Neuronal stem cell (in vitro differentiated cells): ENCODE measurements around the gene KISS1.

Experiments used
- DNase-seq: peaks from one replicate; pipeline ENCODE4 v3.0.0-alpha.2; 2013; ENCODE audit warnings: low spot score
- H2AFZ ChIP-seq: one replicate; pipeline ENCODE4 v1.6.1; 2013; ENCODE audit warnings: mild to moderate bottlenecking, low read length, inconsistent platforms
- H2AK5ac ChIP-seq: 2 replicates; pipeline ENCODE4 v1.6.1; 2013; ENCODE audit warnings: low read depth, mild to moderate bottlenecking, inconsistent platforms, low read length, moderate library complexity, mixed read lengths
- H2BK120ac ChIP-seq: 2 replicates; pipeline ENCODE4 v1.6.1; 2013; ENCODE audit warnings: low read depth, mild to moderate bottlenecking, inconsistent platforms, low read length, moderate library complexity, mixed read lengths
- H2BK12ac ChIP-seq: one replicate; pipeline ENCODE4 v1.6.1; 2013; ENCODE audit warnings: low read length, inconsistent platforms
- H2BK15ac ChIP-seq: 2 replicates; pipeline ENCODE4 v1.6.1; 2013; ENCODE audit warnings: mild to moderate bottlenecking, low read length, inconsistent platforms, mixed read lengths
- H2BK5ac ChIP-seq: one replicate; pipeline ENCODE4 v1.6.1; 2013; ENCODE audit warnings: inconsistent platforms, mild to moderate bottlenecking, low read length, moderate library complexity
- H3K14ac ChIP-seq: one replicate; pipeline ENCODE4 v1.6.1; 2013; ENCODE audit warnings: low read length, inconsistent platforms
- H3K18ac ChIP-seq: 2 replicates; pipeline ENCODE4 v1.6.1; 2013; ENCODE audit warnings: low read length, inconsistent platforms
- H3K23ac ChIP-seq: 2 replicates; pipeline ENCODE4 v1.6.1; 2013; ENCODE audit warnings: low read depth, mild to moderate bottlenecking, mixed read lengths, low read length, inconsistent platforms; ENCODE audit not compliant: poor library complexity
- H3K27ac ChIP-seq: replicated peaks from 3 replicates; pipeline ENCODE4 v1.5.1; 2013; ENCODE audit warnings: low read length, inconsistent platforms
- H3K27me3 ChIP-seq, 3 experiments: 2 replicates each; pipeline ENCODE4 v1.6.1; 2013; ENCODE audit warnings: low read length in 3 of 3, mild to moderate bottlenecking in 2 of 3, inconsistent platforms in 1 of 3, low read depth in 1 of 3, mixed read lengths in 1 of 3, moderate library complexity in 1 of 3; ENCODE audit not compliant: control insufficient read depth in 3 of 3, insufficient read depth in 3 of 3
- H3K36me3 ChIP-seq, 2 donors: replicated peaks in 1 of 2; 2 replicates each; pipeline ENCODE4 v1.6.1; 2013; ENCODE audit warnings: low read length in 2 of 2; ENCODE audit not compliant: control insufficient read depth in 2 of 2, insufficient read depth in 2 of 2
- H3K4ac ChIP-seq: 2 replicates; pipeline ENCODE4 v1.6.1; 2013; ENCODE audit warnings: inconsistent platforms, mild to moderate bottlenecking, low read length, moderate library complexity
- H3K4me1 ChIP-seq, 2 donors: 1 replicate in 1 of 2; 2 replicates in 1 of 2; pipeline ENCODE4 v1.6.1; 2013; ENCODE audit warnings: low read length in 2 of 2, low read depth in 1 of 2; ENCODE audit not compliant: control insufficient read depth in 2 of 2, insufficient read depth in 1 of 2
- H3K4me2 ChIP-seq: one replicate; pipeline ENCODE4 v1.6.1; 2013; ENCODE audit warnings: mild to moderate bottlenecking, low read length, inconsistent platforms; ENCODE audit not compliant: insufficient read depth, poor library complexity, severe bottlenecking
- H3K4me3 ChIP-seq, 2 donors: 2 replicates each; pipeline ENCODE4 v1.5.1; 2013; ENCODE audit warnings: low read length in 2 of 2, mild to moderate bottlenecking in 2 of 2, inconsistent platforms in 1 of 2, moderate library complexity in 1 of 2
- H3K79me1 ChIP-seq: one replicate; pipeline ENCODE4 v1.6.1; 2013; ENCODE audit warnings: low read depth, mild to moderate bottlenecking, inconsistent platforms, low read length, moderate library complexity
- H3K9ac ChIP-seq: one replicate; pipeline ENCODE4 v1.6.1; 2013; ENCODE audit warnings: mild to moderate bottlenecking, low read depth, low read length, inconsistent platforms; ENCODE audit not compliant: poor library complexity
- H3K9me3 ChIP-seq, 2 donors: replicated peaks in 1 of 2; 2 replicates each; pipeline versions ENCODE3 to v1.6.1; 2013; ENCODE audit warnings: low read length in 2 of 2, mild to moderate bottlenecking in 2 of 2, inconsistent platforms in 1 of 2, low read depth in 1 of 2, mixed read lengths in 1 of 2, moderate library complexity in 1 of 2; ENCODE audit not compliant: control insufficient read depth in 2 of 2, insufficient read depth in 1 of 2
- H4K8ac ChIP-seq: one replicate; pipeline ENCODE4 v1.6.1; 2013; ENCODE audit warnings: low read depth, mild to moderate bottlenecking, inconsistent platforms, low read length, moderate library complexity
- H4K91ac ChIP-seq: one replicate; pipeline ENCODE4 v1.6.1; 2013; ENCODE audit warnings: low read length, low read depth, mild to moderate bottlenecking, inconsistent platforms; ENCODE audit not compliant: poor library complexity
- WGBS, 2 donors: extraction: QIAGEN DNeasy Blood & Tissue Kit; methylation state at CpG; one replicate each; pipeline ENCODE4 v1.1.7; 2013; ENCODE audit warnings: missing lambda C conversion rate in 2 of 2, mixed read lengths in 1 of 2; ENCODE audit not compliant: insufficient read length in 2 of 2, insufficient replicate concordance in 1 of 2; ENCODE audit errors: extremely low coverage in 2 of 2; 5-methylcytosine and 5-hydroxymethylcytosine counted together

The KISS1 gene

DNA sequence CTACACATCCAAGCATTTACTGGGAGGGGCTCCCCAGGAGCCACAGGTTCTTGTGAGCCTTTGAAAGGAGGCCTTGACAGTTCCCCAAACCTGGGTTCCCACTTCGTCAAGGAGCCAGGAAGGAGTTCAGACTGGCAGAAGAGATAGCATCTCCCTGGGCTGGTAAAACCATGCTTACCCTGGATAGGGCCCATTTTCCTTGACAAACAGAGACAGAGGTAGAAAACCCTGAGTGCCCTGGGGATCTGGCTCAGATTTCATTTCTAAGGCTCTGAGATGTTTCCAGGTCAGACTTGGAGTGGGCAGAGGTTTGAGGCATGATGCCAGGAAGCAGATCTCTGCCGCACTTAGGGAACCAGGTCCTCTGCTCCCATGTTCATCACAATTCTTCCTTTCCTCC lies 47.2 kb downstream of the KISS1 start:
- Histone ChIP-seq H3K14ac (no peak overlapping the region), H2AK5ac (peak overlapping the region; percentile 47), H2BK5ac (no peak overlapping the region)

DNA sequence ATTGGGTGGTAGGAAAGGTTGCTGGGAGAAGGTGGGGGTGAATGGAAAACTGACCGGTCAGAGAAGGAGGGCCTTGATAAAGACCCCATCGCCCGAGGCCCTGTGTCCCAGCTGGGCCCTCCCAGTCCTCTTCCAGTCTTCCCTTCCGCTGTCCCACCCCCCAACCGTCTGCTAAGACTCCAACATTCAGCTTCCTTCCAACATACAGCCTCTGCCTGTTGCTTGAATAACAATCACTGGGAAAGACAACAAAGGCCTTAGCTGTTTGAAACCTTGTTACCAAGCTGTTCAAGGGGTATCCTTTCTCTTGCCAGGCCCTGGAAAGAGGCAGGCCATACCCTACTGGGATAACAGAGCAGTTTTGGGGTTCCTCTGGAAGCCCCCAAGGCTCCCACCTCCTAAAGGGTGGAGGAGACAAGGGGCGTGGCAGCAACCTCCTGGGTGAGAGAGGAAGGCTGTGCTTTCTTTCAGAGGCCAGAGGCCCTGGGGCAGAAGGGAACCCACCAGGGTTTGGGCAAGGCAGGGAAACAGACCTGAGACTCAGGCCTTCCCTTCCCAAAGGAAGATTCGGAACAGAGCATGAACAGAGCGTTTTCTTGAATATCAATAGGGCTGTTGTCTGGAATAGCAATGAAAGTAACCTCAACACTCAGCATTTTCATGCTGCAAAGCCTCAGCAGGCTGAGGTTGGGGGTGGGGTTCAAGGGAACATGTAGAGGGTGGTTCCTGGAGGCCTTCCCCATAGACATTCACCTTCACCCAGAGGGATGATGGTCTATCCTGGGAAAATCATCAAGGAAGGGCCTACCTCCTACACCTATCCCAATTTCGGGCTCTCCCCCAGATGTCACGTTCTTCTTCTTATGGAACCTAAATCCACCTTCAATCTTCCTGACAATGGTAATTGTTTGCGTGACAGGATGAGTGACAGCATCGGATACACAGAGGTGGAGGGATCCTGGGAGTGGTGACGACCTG lies 48.6 kb downstream of the KISS1 start:
- Histone ChIP-seq H3K14ac (no peak overlapping the region), H2AFZ (peak overlapping the region; percentile 64), H3K4me2 (no peak overlapping the region), H3K18ac (no peak overlapping the region), H3K9me3 (peaks cover 0 to 1% of the 10 kb centered on the region in 2 donors), H4K8ac (no peak overlapping the region), H3K79me1 (peaks cover 3% of the 10 kb centered on the region), H2BK5ac (no peak overlapping the region), H3K9ac (no peak overlapping the region), H2BK15ac (no peak overlapping the region), H2BK120ac (peak overlapping the region; percentile 19), H3K27ac (no peak overlapping the region), H3K4me3 (no peak overlapping the region), H2AK5ac (no peak overlapping the region), H3K4ac (no peak overlapping the region), H3K4me1 (peaks cover 14 to 15% of the 10 kb centered on the region in 2 donors), H4K91ac (no peak overlapping the region), H3K36me3 (no peaks in the 10 kb centered on the region), H3K23ac (no peak overlapping the region), H3K27me3 (peaks cover 0 to 21% (median 0%) of the 10 kb centered on the region in 3 experiments), H2BK12ac (no peak overlapping the region)
- no CpG with 5 or more reads among the region's 13 CpGs for WGBS, 2 donors
- DNase-seq = no peak

More for the DNA sequence above, 47.2 kb downstream of the KISS1 start:
- WGBS, 2 donors = no CpG with 5 or more reads among the region's 2 CpGs
- Histone ChIP-seq H2BK12ac (no peak overlapping the region), H2BK120ac (no peak overlapping the region), H4K8ac (no peak overlapping the region), H3K27ac (no peak overlapping the region), H3K4me3 (no peak overlapping the region), H3K79me1 (peaks cover 3% of the 10 kb centered on the region), H2AFZ (no peak overlapping the region), H3K9me3 (peaks cover 0 to 1% of the 10 kb centered on the region in 2 donors), H3K4ac (no peak overlapping the region), H3K4me2 (no peak overlapping the region), H4K91ac (no peak overlapping the region), H3K27me3 (peaks cover 0 to 24% (median 0%) of the 10 kb centered on the region in 3 experiments), H3K18ac (peak overlapping the region; percentile 16), H3K23ac (no peak overlapping the region), H3K9ac (no peak overlapping the region), H3K4me1 (peaks cover 14 to 17% of the 10 kb centered on the region in 2 donors), H2BK15ac (no peak overlapping the region), H3K36me3 (no peaks in the 10 kb centered on the region)
- DNase-seq = no peak

DNA sequence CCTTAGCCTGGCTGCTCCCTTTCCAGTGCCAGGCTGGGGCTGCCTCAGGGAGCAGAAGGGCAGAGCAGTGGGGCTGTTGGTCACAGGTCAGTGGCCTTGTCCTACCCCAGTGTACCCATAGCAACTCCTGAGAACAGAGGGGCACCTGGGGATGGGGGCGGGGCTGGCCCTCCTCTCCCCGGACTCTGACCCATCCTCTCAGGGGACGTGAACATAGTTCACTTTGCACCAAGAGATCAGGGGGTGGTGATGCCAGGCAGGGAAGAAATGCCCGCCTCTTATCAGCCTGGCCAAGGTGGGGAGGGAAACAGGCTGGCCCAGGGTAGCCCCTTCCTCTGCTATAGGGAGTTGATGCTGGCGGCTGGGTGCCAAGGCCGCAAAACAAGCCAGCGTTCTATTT lies 49.3 kb downstream of the KISS1 start:
- no peak overlapping the region for H2AFZ ChIP-seq
- DNase-seq = no peak
- H3K4ac ChIP-seq = no peak overlapping the region
- H3K9me3 ChIP-seq = peaks cover 0 to 1% of the 10 kb centered on the region in 2 donors
- no peak overlapping the region for H4K91ac ChIP-seq
- H3K4me1 ChIP-seq = peaks cover 10% of the 10 kb centered on the region in 2 donors
- no peak overlapping the region for H3K4me2 ChIP-seq
- H4K8ac ChIP-seq = no peak overlapping the region
- H2BK15ac ChIP-seq = no peak overlapping the region
- H2BK5ac ChIP-seq = no peak overlapping the region
- peaks cover 0 to 15% (median 0%) of the 10 kb centered on the region in 3 experiments for H3K27me3 ChIP-seq
- no peak overlapping the region for H3K4me3 ChIP-seq
- H3K23ac ChIP-seq = no peak overlapping the region
- no peak overlapping the region for H3K18ac ChIP-seq
- peaks cover 3% of the 10 kb centered on the region for H3K79me1 ChIP-seq
- no peaks in the 10 kb centered on the region for H3K36me3 ChIP-seq
- H3K27ac ChIP-seq = no peak overlapping the region
- no peak overlapping the region for H2AK5ac ChIP-seq
- H3K9ac ChIP-seq = peak overlapping the region; percentile 25
- peak overlapping the region; percentile 19 for H2BK120ac ChIP-seq
- H3K14ac ChIP-seq = no peak overlapping the region
- no CpG with 5 or more reads among the region's 7 CpGs for WGBS, 2 donors
- no peak overlapping the region for H2BK12ac ChIP-seq

DNA sequence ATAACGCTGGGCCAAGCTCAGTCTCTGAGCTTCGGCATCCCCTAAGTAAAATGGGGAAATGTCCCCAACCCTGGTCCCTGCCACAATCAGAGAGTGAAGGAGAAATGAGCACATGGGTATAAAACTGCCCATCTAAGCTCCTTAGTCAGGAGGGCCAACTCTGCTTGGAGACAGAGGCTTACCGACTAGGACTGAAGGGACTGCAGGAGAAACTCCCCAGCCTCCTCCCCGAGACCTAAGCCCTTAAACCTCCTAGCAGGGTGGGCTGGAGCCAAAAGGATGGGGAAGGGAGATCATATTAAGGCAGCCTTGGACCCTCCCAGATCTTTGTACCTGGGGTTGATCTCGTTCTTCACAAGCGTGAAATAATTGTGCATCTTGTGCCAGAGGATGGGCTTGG lies 50.0 kb downstream of the KISS1 start:
- Histone ChIP-seq H3K27me3 (peaks cover 0 to 12% (median 0%) of the 10 kb centered on the region in 3 experiments), H3K79me1 (no peaks in the 10 kb centered on the region), H3K14ac (no peak overlapping the region), H4K8ac (no peak overlapping the region), H3K18ac (no peak overlapping the region), H2BK12ac (no peak overlapping the region), H3K4me2 (no peak overlapping the region), H3K27ac (no peak overlapping the region), H3K9ac (no peak overlapping the region), H2BK5ac (no peak overlapping the region), H2BK120ac (no peak overlapping the region), H2AK5ac (no peak overlapping the region), H3K4me3 (no peak overlapping the region), H3K23ac (no peak overlapping the region), H3K9me3 (peaks cover 0 to 1% of the 10 kb centered on the region in 2 donors), H2AFZ (no peak overlapping the region), H3K4me1 (peaks cover 10% of the 10 kb centered on the region in 2 donors), H2BK15ac (no peak overlapping the region), H4K91ac (no peak overlapping the region), H3K36me3 (no peaks in the 10 kb centered on the region), H3K4ac (no peak overlapping the region)
- no CpG with 5 or more reads among the region's 6 CpGs for WGBS, 2 donors
- DNase-seq = no peak
